Heart left ventricle (tissue), 16 donors: ENCODE data around the gene COL6A2. TPM values are rescaled to one million over a fixed set of nuclear protein-coding genes. Genes with fewer than 3 reads are reported as not detected.
"Not testable (repeated sequence)": the region's sequence is repeated elsewhere in the genome, so short reads cannot be mapped to it uniquely, and the experiment has no call there.

Experiments
- ATAC-seq, 4 donors: fragments of 200-7000 bp; cut with Tn5 transposase; one replicate each; pipeline ENCODE4 v1.9.1; 2020 to 2022; ENCODE audit warnings: moderate library complexity in 4 of 4, mild to moderate bottlenecking in 3 of 4, moderate number of reproducible peaks in 1 of 4
- DNase-seq, 5 donors: peaks; one replicate each; pipeline ENCODE4 v3.0.0-alpha.2; 2020
- H3K27ac ChIP-seq, 12 donors: fragments of 200-600 bp; sonication (generic) in 4 of 12; one replicate each; pipeline versions ENCODE4 v1.5.0 to v1.8.0; 2016 to 2022; ENCODE audit warnings: mild to moderate bottlenecking in 2 of 12
- H3K27me3 ChIP-seq, 9 donors: fragments of 200-600 bp; sonication (generic) in 2 of 9; one replicate each; pipeline versions ENCODE4 v1.5.1 to v1.8.0; 2016 to 2022; ENCODE audit warnings: mild to moderate bottlenecking in 3 of 9
- H3K36me3 ChIP-seq, 9 donors: fragments of 200-600 bp; sonication (generic) in 2 of 9; one replicate each; pipeline versions ENCODE4 v1.5.0 to v1.8.0; 2018 to 2022; ENCODE audit warnings: mild to moderate bottlenecking in 2 of 9
- H3K4me1 ChIP-seq, 12 donors: fragments of 200-600 bp; sonication (generic) in 4 of 12; one replicate each; pipeline versions ENCODE4 v1.5.0 to v1.8.0; 2016 to 2022; ENCODE audit warnings: mild to moderate bottlenecking in 3 of 12
- H3K4me3 ChIP-seq, 12 donors: fragments of 200-600 bp; sonication (generic) in 4 of 12; one replicate each; pipeline versions ENCODE4 v1.5.0 to v1.8.0; 2017 to 2022; ENCODE audit warnings: mild to moderate bottlenecking in 9 of 12, moderate library complexity in 4 of 12
- H3K9me3 ChIP-seq, 12 donors: fragments of 200-600 bp; sonication (generic) in 4 of 12; one replicate each; pipeline versions ENCODE4 v1.5.0 to v1.8.0; 2016 to 2022; ENCODE audit warnings: mild to moderate bottlenecking in 1 of 12
- POLR2A ChIP-seq, 2 donors: fragments of 450-650 bp; IDR thresholded peaks; one replicate each; pipeline ENCODE4 v1.6.1; 2017; ENCODE audit warnings: antibody characterized with exemption in 2 of 2, mild to moderate bottlenecking in 2 of 2, moderate library complexity in 2 of 2
- WGBS, 4 donors: extraction: QIAGEN DNeasy Blood & Tissue Kit in 2 of 4; methylation state at CpG; one replicate each; pipeline versions ENCODE4 v1.1.5 to v1.1.7; 2013 to 2018; 5-methylcytosine and 5-hydroxymethylcytosine counted together
- intact Hi-C, 10 donors: fragments of 100-400 bp; cut with DNase I; formaldehyde crosslinking; loops; one replicate each; pipeline versions ENCODE4 v1.11.1 to v1.14.2; 2022
- polyA plus RNA-seq, 2 donors: library from polyadenylated mRNA; stranded (reverse); fragments of 200-250 nt; gene quantifications; one replicate each; pipeline ENCODE4 v1.2.3, GENCODE V29; 2013
- total RNA-seq, 9 donors: library from RNA; depleted of rRNA in 2 of 9; stranded (reverse); fragments of >200 nt in 2 of 9; fragmentation: NEBNext Ultra II Directional in 3 of 9; extraction: Animal tissue kit (Norgen Biotek cat#: 25700) in 3 of 9; gene quantifications; one replicate each; pipeline versions ENCODE4 v1.1.0 to v1.2.4, GENCODE V29; 2016 to 2023
- TF ChIP-seq, protein P1 (sequence below), 12 donors: fragments of 200-600 bp; sonication (generic) in 4 of 12; IDR thresholded peaks; one replicate each; pipeline versions ENCODE4 v1.5.0 to v1.8.0; 2018 to 2022; ENCODE audit warnings: antibody characterized with exemption in 12 of 12, mild to moderate bottlenecking in 5 of 12
- donor health status: ischemic (EF 13 %, LVEDD 7.1; RV severe dilation, severe dysfunction).
- donor health status: healthy with polysubstance abuse.
- donor health status: DM: no; HTN: yes; CAD: no.
- donor health status: DM: no; HTN: no; CAD: no.
- donor health status: ischemic (EF 25% LVEDD 6.9; RV normal size, moderate dysfunction).
- donor health status: ischemic (EF 25% LVEDD 5.7; RV mildly dilated, moderate dysfunction).
- donor health status: healthy.
- donor health status: DM: yes; HTN: yes; CAD: no.
- donor health status: ischemic (EF 35%, LVEDD 5.7; RV mildly dilated, moderate dysfunction).
- donor health status: nonischemic (EF 11% LVEDD 7.7; RV severe dilation, severe dysfunction).
- donor health status: DM: yes; HTN: yes; CAD: no.
- donor health status: PGD.
- donor health status: ischemic (EF 29% LVEDD 5.4; RV normal size, mild dysfunction).
- donor health status: nonischemic (EF 23%, LVEDD 6.1; RV moderate dilation, normal function).

The COL6A2 gene
- total and polyA plus RNA-seq, 11 donors = 118 to 484 (median 158) TPM

DNA sequence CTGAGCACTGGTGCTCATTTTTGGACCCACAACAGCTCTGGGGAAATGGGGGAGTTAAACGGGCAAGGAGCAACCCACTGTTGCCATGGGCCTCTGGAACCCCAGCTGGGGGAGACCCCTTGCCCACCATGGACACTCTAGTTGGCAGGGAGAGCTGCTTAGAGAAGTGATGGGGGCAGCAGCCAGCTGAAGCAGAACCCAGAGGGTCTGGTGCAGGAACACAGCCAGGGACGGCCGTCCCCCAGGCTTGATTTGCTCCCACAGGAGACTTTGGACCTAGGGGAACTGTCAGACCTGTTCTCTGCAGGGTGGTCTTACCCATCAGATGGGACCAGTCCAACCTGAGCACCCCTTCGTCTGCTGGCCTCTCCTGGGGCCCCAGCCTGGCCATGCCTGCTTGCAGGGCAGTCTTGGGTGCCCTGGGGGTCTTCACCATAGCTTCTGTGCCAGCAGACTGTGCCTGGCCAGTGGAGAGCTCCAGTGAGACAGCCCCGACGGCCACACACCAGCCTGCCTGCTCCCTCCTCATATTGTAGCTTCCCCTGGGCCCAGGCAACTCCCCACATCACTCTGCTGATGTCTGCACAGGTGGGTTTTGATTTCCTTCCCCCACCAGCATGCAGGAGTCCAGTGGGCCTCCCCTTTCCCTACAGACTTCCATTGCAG is 75.1 kb downstream of the COL6A2 start:
- 92 to 96% (median 93%) methylated on average over 4 to 6 of the region's 6 CpGs for WGBS, 4 donors
- DNase-seq = peak in 1 of 5 donors; percentile 6
- intact Hi-C loops = no loop called here

DNA sequence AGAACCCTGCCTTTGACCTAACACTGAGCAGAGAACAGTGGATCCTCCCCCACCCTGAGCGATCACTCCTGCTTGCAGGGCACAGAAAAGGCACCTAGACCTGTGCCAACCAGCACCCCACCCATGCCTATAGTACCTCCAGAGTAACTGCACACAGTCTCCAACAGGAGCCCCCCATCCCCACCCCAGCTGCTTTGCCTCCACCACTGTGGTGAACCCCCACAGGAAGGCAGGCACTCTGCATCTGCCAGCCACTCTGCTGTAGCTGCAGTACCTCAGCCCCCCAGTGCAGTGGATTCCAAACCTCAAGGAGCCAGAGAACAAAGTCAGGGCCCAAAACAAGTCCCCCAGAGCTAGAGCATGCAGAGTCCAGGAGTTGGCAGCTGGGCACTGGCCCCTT is 75.7 kb downstream of the COL6A2 start:
- TF ChIP-seq POLR2A (IDR thresholded peaks at IDR 0.05) = no peak
- TF ChIP-seq, protein P1, sequence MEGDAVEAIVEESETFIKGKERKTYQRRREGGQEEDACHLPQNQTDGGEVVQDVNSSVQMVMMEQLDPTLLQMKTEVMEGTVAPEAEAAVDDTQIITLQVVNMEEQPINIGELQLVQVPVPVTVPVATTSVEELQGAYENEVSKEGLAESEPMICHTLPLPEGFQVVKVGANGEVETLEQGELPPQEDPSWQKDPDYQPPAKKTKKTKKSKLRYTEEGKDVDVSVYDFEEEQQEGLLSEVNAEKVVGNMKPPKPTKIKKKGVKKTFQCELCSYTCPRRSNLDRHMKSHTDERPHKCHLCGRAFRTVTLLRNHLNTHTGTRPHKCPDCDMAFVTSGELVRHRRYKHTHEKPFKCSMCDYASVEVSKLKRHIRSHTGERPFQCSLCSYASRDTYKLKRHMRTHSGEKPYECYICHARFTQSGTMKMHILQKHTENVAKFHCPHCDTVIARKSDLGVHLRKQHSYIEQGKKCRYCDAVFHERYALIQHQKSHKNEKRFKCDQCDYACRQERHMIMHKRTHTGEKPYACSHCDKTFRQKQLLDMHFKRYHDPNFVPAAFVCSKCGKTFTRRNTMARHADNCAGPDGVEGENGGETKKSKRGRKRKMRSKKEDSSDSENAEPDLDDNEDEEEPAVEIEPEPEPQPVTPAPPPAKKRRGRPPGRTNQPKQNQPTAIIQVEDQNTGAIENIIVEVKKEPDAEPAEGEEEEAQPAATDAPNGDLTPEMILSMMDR (IDR thresholded peaks at IDR 0.05) = no peak
- H3K4me1 ChIP-seq = peaks cover 0 to 7% (median 0%) of the 10 kb centered on the region in 12 donors
- H3K4me3 ChIP-seq = no peak overlapping the region
- no peak overlapping the region for H3K27ac ChIP-seq
- no peaks in the 10 kb centered on the region for H3K27me3 ChIP-seq
- WGBS, 4 donors = 89 to 100% (median 95%) methylated on average over 1 of the region's 1 CpG
- H3K36me3 ChIP-seq = no peaks in the 10 kb centered on the region
- intact Hi-C loops = no loop called here
- peaks cover 0 to 28% (median 0%) of the 10 kb centered on the region in 12 donors for H3K9me3 ChIP-seq
- ATAC-seq = no peak
- DNase-seq = peak in 2 of 5 donors; percentile 7 to 37

More for the DNA sequence above, 75.1 kb downstream of the COL6A2 start:
- TF ChIP-seq POLR2A (IDR thresholded peaks at IDR 0.05) = no peak
- TF ChIP-seq, protein P1 (IDR thresholded peaks at IDR 0.05) = no peak
- no peak overlapping the region for H3K27ac ChIP-seq
- H3K9me3 ChIP-seq = peaks cover 0 to 28% (median 0%) of the 10 kb centered on the region in 12 donors
- H3K27me3 ChIP-seq = no peaks in the 10 kb centered on the region
- H3K4me1 ChIP-seq = peaks cover 0 to 7% (median 0%) of the 10 kb centered on the region in 12 donors
- H3K4me3 ChIP-seq = no peak overlapping the region
- no peak for ATAC-seq
- peaks cover 0 to 5% (median 0%) of the 10 kb centered on the region in 9 donors for H3K36me3 ChIP-seq

DNA sequence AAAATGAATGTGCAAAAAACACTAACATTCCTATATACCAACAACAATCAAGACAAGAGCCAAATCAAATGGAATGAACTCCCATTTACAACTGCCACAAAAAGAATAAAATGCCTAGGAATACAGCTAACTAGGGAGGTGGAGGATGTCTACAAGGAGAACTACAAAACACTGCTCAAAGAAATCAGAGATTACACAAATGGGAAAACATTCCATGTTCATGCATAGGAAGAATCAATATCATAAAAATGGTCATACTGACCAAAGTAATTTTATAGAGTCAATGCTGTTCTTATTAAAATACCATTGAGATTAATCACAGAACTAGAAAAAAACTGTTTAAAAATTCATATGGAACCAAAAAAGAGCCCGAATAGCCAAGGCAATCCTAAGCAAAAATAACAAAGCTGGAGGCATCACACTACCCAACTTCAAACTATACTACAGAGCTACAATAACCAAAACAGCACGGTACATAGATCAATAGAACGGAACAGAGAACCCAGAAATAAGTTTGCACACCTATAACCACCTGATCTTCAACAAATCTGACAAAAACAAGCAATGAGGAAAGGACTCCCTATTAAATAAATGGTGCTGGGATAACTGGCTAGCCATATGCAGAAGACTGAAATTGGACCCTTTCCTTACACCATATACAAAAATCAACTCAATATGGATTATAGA is 78.7 kb downstream of the COL6A2 start:
- H3K27me3 ChIP-seq, H3K4me1 ChIP-seq, H3K27ac ChIP-seq, H3K36me3 ChIP-seq, intact Hi-C loops, DNase-seq, H3K4me3 ChIP-seq, ATAC-seq: not testable (repeated sequence)
- peaks cover 0 to 28% (median 0%) of the 10 kb centered on the region in 12 donors for H3K9me3 ChIP-seq
- 91 to 99% (median 96%) methylated on average over 3 of the region's 3 CpGs for WGBS, 4 donors

DNA sequence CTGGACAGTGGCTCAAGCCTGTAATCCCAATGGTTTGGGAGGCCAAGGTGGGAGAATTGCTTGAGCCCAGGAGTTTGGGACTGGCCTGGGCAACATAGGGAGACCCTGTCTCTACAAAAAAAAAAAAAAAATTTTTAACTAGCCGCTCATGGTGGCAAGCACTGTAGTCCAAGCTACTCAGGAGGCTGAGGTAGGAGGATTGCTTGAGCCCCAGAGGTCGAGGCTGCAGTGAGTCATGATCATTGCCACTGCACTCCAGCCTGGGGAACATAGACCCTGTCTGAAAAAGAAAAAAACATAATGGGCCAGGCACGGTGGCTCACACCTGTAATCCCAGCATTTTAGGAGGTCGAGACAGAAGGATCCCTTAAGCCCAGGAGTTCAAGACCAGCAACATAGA is 81.0 kb downstream of the COL6A2 start:
- H3K36me3 ChIP-seq = peaks cover 0 to 4% (median 0%) of the 10 kb centered on the region in 9 donors
- H3K27me3 ChIP-seq = no peaks in the 10 kb centered on the region
- no peak overlapping the region for H3K27ac ChIP-seq
- TF ChIP-seq, protein P1 (IDR thresholded peaks at IDR 0.05) = no peak
- no peak for TF ChIP-seq POLR2A (IDR thresholded peaks at IDR 0.05)
- ATAC-seq = no peak
- peaks cover 0 to 24% (median 0%) of the 10 kb centered on the region in 12 donors for H3K9me3 ChIP-seq
- no peak overlapping the region for H3K4me3 ChIP-seq
- 79 to 98% (median 93%) methylated on average over 4 of the region's 4 CpGs for WGBS, 4 donors
- peaks cover 0 to 16% (median 0%) of the 10 kb centered on the region in 12 donors for H3K4me1 ChIP-seq
- intact Hi-C loops = no loop called here
- no peak for DNase-seq

Other genes with a start within 250 kb of the COL6A2 start
- 100 to 1,000 TPM in 8 of 9 donors, 10 to 100 TPM in 1; 92.4 to 385 (median 143) TPM for gene COL6A1, start 116.3 kb upstream of the COL6A2 start, total RNA-seq
- 100 to 1,000 TPM; 149 to 157 TPM for gene COL6A1, start 116.3 kb upstream of the COL6A2 start, polyA plus RNA-seq
- 1 to 10 TPM in 5 of 9 donors, under 1 TPM in 3, not detected in 1; 0.31 to 3.1 (median 1.2) TPM for gene FTCD, start 57.5 kb downstream of the COL6A2 start, total RNA-seq
- gene FTCD, start 57.5 kb downstream of the COL6A2 start, polyA plus RNA-seq = 1 to 10 TPM in 1 of 2 donors, under 1 TPM in 1; 0.17 to 1.8 TPM
- 10 to 100 TPM in 4 of 9 donors, 1 to 10 TPM in 5; 4.9 to 16.8 (median 8.4) TPM for gene SPATC1L, start 86.3 kb downstream of the COL6A2 start, total RNA-seq
- 10 to 100 TPM; 11.0 to 12.9 TPM for gene SPATC1L, start 86.3 kb downstream of the COL6A2 start, polyA plus RNA-seq
- gene LSS, start 130.7 kb downstream of the COL6A2 start, total RNA-seq = 10 to 100 TPM; 34.2 to 65.5 (median 41.7) TPM
- 10 to 100 TPM; 25.1 to 35.7 TPM for gene LSS, start 130.7 kb downstream of the COL6A2 start, polyA plus RNA-seq
- gene MCM3AP, start 187.5 kb downstream of the COL6A2 start, total RNA-seq = 10 to 100 TPM; 47.3 to 69.8 (median 56.8) TPM
- 10 to 100 TPM; 24.5 to 50.9 TPM for gene MCM3AP, start 187.5 kb downstream of the COL6A2 start, polyA plus RNA-seq
- 10 to 100 TPM; 11.4 to 28.1 (median 16.0) TPM for gene YBEY, start 188.2 kb downstream of the COL6A2 start, total RNA-seq
- gene YBEY, start 188.2 kb downstream of the COL6A2 start, polyA plus RNA-seq = 10 to 100 TPM; 14.7 to 16.5 TPM
- gene C21orf58, start 225.8 kb downstream of the COL6A2 start, total RNA-seq = 1 to 10 TPM in 6 of 9 donors, under 1 TPM in 3; 0.72 to 4.0 (median 1.3) TPM
- 1 to 10 TPM in 1 of 2 donors, under 1 TPM in 1; 0.64 to 1.8 TPM for gene C21orf58, start 225.8 kb downstream of the COL6A2 start, polyA plus RNA-seq
- gene PCNT, start 226.0 kb downstream of the COL6A2 start, total RNA-seq = 10 to 100 TPM; 23.0 to 73.0 (median 36.7) TPM
- gene PCNT, start 226.0 kb downstream of the COL6A2 start, polyA plus RNA-seq = 10 to 100 TPM; 17.0 to 40.7 TPM